Large intestine (tissue), 3 donors: ENCODE measurements around the gene UBQLN1. TPM values are rescaled to one million over a fixed set of nuclear protein-coding genes. Genes with fewer than 3 reads are reported as not detected.

Experiments used
- DNase-seq, 2 donors: peaks; one replicate each; pipeline versions ENCODE4 v3.0.0 to v3.0.0-alpha.2; 2013
- H3K27ac ChIP-seq: one replicate; pipeline ENCODE4 v1.5.1; 2013; ENCODE audit warnings: low read length
- H3K27me3 ChIP-seq: 2 replicates; pipeline ENCODE4 v1.6.1; 2013; ENCODE audit warnings: low read length; ENCODE audit not compliant: control insufficient read depth, insufficient read depth
- H3K36me3 ChIP-seq: 2 replicates; pipeline ENCODE4 v1.6.1; 2013; ENCODE audit warnings: low read length; ENCODE audit not compliant: control insufficient read depth, insufficient read depth
- H3K4me1 ChIP-seq: one replicate; pipeline ENCODE4 v1.6.1; 2013; ENCODE audit warnings: low read length; ENCODE audit not compliant: control insufficient read depth, insufficient read depth
- H3K4me3 ChIP-seq: one replicate; pipeline ENCODE4 v1.5.1; 2013; ENCODE audit warnings: low read length
- H3K9me3 ChIP-seq: one replicate; pipeline ENCODE4 v1.6.1; 2013; ENCODE audit warnings: mild to moderate bottlenecking, low read depth, low read length, moderate library complexity; ENCODE audit not compliant: control insufficient read depth
- WGBS: methylation state at CpG from one replicate; pipeline ENCODE4 v1.1.5; 2013; ENCODE audit warnings: low lambda C conversion rate; ENCODE audit not compliant: insufficient coverage; 5-methylcytosine and 5-hydroxymethylcytosine counted together
- polyA plus RNA-seq: library from polyadenylated mRNA; unstranded; fragments of 120-200 nt; gene quantifications from one replicate; pipeline ENCODE4 v1.2.1, GENCODE V29; 2013

UBQLN1 gene
- polyA plus RNA-seq, 1 donor = 74.7 TPM

DNA sequence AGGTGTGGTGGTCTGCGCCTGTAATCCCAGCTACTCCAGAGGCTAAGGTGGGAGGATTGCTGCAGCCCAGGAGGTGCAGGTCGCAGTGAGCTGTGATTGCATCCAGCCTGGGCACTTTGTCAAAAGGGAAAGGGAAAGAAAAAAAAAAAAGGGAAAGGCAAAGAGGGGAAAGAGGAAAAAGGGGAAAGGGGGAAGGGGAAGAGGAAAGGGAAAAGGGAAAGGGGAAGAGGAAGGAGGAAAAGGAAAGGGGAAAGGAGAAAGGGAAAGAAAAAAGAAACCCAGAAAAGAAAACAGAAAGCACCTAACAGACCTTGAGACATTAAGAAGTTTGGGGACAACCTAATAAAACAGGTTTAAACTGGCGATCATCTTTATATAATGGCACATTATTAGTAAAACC lies 44.8 kb downstream of the UBQLN1 start:
- no peaks in the 10 kb centered on the region for H3K9me3 ChIP-seq
- no peak overlapping the region for H3K27ac ChIP-seq
- WGBS = 85% methylated on average over 2 of the region's 3 CpGs
- no peak overlapping the region for H3K4me3 ChIP-seq
- no peaks in the 10 kb centered on the region for H3K27me3 ChIP-seq
- H3K4me1 ChIP-seq = peaks cover 2% of the 10 kb centered on the region
- DNase-seq = no peak
- H3K36me3 ChIP-seq = peaks cover 46% of the 10 kb centered on the region

GRCh38 chr9:83656952-83657351 lies 50.8 kb downstream of the UBQLN1 start:
- no peak for DNase-seq
- H3K27me3 ChIP-seq = no peaks in the 10 kb centered on the region
- H3K36me3 ChIP-seq = peaks cover 62% of the 10 kb centered on the region
- 94% methylated on average over 3 of the region's 6 CpGs for WGBS
- no peaks in the 10 kb centered on the region for H3K4me1 ChIP-seq
- no peaks in the 10 kb centered on the region for H3K9me3 ChIP-seq
- no peak overlapping the region for H3K27ac ChIP-seq
- H3K4me3 ChIP-seq = no peak overlapping the region

DNA sequence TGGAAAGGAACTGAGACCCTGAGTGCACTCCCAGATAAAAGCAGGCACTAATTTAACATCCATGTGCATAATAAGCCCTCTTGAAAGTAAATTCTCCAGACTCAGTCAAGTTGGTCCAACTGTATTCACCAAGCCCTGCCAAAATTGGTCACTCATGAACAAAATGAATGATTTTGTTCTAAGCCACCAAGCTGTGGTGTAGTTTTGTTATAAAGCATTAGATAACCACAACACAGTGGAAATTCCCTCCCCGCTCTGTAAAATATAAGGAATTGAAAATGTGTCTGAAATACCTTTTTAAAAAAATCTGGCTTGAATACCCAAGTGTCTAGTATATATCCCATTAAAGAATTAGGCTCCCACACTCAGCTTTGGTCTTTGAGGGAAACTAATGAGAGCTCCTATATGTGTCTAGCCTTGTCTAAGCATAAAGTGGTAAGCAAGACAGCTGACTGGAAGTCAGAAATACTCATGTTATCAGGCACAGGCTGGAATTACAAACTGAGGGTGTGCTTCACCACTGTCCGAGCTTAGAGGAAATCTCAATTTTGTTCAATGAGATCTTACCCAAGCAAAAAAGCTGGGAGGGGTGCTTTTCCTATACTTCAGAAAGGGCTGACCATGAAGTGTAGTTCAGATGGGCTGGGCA lies 51.6 kb downstream of the UBQLN1 start:
- no peaks in the 10 kb centered on the region for H3K4me1 ChIP-seq
- no peak for DNase-seq
- no CpG with 5 or more reads among the region's 2 CpGs for WGBS
- no peaks in the 10 kb centered on the region for H3K27me3 ChIP-seq
- peaks cover 63% of the 10 kb centered on the region for H3K36me3 ChIP-seq
- H3K9me3 ChIP-seq = no peaks in the 10 kb centered on the region
- H3K4me3 ChIP-seq = no peak overlapping the region
- H3K27ac ChIP-seq = no peak overlapping the region

GRCh38 chr9:83655433-83655832 lies 52.3 kb downstream of the UBQLN1 start:
- Histone ChIP-seq H3K4me3 (no peak overlapping the region), H3K27ac (no peak overlapping the region), H3K36me3 (peaks cover 67% of the 10 kb centered on the region), H3K9me3 (no peaks in the 10 kb centered on the region), H3K4me1 (no peaks in the 10 kb centered on the region), H3K27me3 (no peaks in the 10 kb centered on the region)
- no peak for DNase-seq
- WGBS = no CpG with 5 or more reads among the region's 1 CpG

- Histone ChIP-seq H3K4me3 (no peak overlapping the region), H3K27me3 (no peaks in the 10 kb centered on the region), H3K4me1 (no peaks in the 10 kb centered on the region), H3K36me3 (peaks cover 60% of the 10 kb centered on the region), H3K9me3 (no peaks in the 10 kb centered on the region), H3K27ac (no peak overlapping the region)
- no CpG with 5 or more reads among the region's 1 CpG for WGBS
- no peak for DNase-seq
Observed at GRCh38 chr9:83652433-83652832, 55.3 kb downstream of the UBQLN1 start.

- WGBS = no CpG with 5 or more reads among the region's 2 CpGs
- no peaks in the 10 kb centered on the region for H3K9me3 ChIP-seq
- no peak for DNase-seq
- no peak overlapping the region for H3K27ac ChIP-seq
- no peak overlapping the region for H3K4me3 ChIP-seq
- H3K4me1 ChIP-seq = no peaks in the 10 kb centered on the region
- H3K36me3 ChIP-seq = peaks cover 52% of the 10 kb centered on the region
- no peaks in the 10 kb centered on the region for H3K27me3 ChIP-seq
Observed at GRCh38 chr9:83651558-83651957, 56.2 kb downstream of the UBQLN1 start.

DNA sequence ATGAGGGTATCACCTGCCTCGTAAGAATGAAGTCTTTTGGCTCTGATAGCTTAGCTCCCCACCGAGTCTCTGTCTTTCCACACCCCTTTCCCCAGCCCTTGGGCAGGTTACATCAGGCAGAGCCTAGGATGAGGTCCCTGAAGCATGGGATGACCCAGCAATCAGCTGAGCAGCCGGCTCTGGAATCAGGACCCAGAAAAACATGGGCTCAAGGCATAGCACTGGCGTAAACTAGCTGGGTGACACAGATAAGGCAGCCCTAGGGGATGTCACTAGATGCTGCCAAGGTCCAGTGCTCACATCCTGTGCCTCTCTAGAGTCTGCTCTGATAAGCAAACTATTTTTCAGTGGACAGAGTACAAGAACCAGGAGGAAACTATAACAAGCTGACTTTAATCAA lies 58.2 kb downstream of the UBQLN1 start:
- no CpG with 5 or more reads among the region's 4 CpGs for WGBS
- H3K27ac ChIP-seq = no peak overlapping the region
- no peak overlapping the region for H3K4me3 ChIP-seq
- H3K27me3 ChIP-seq = no peaks in the 10 kb centered on the region
- H3K36me3 ChIP-seq = peaks cover 38% of the 10 kb centered on the region
- DNase-seq = no peak
- no peaks in the 10 kb centered on the region for H3K9me3 ChIP-seq
- no peaks in the 10 kb centered on the region for H3K4me1 ChIP-seq

GRCh38 chr9:83649080-83649479 lies 58.7 kb downstream of the UBQLN1 start:
- no peak overlapping the region for H3K27ac ChIP-seq
- peaks cover 38% of the 10 kb centered on the region for H3K36me3 ChIP-seq
- no peaks in the 10 kb centered on the region for H3K27me3 ChIP-seq
- H3K9me3 ChIP-seq = no peaks in the 10 kb centered on the region
- no peaks in the 10 kb centered on the region for H3K4me1 ChIP-seq
- H3K4me3 ChIP-seq = no peak overlapping the region
- DNase-seq = peak; percentile 39 to 45
- 100% methylated on average over 1 of the region's 8 CpGs for WGBS

- DNase-seq = no peak
- WGBS = no CpG with 5 or more reads among the region's 8 CpGs
- no peaks in the 10 kb centered on the region for H3K4me1 ChIP-seq
- H3K27ac ChIP-seq = no peak overlapping the region
- H3K9me3 ChIP-seq = no peaks in the 10 kb centered on the region
- no peaks in the 10 kb centered on the region for H3K27me3 ChIP-seq
- H3K36me3 ChIP-seq = peaks cover 28% of the 10 kb centered on the region
- no peak overlapping the region for H3K4me3 ChIP-seq
Observed at GRCh38 chr9:83646500-83647239, 61.1 kb downstream of the UBQLN1 start.

DNA sequence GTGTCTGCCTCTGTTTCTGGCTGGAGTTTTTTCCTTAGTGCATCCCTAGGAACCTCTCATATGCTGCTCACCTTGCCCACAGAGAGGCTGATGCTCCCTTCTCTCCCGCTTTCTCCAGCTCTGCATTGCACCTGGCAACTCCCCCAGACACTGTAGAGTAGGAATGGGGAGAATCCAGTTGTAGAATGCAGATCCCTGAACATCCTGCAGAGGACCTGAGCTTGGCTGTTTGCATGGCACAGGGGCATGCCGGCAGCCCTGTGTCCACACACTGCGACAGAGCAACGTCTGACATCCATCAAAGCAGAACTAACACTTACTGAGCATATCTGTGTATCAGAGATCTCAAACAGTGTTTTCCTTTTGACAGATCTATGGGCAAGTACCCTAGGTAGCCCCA lies 65.0 kb downstream of the UBQLN1 start:
- H3K27me3 ChIP-seq = no peaks in the 10 kb centered on the region
- H3K27ac ChIP-seq = no peak overlapping the region
- WGBS = no CpG with 5 or more reads among the region's 4 CpGs
- H3K36me3 ChIP-seq = peaks cover 13% of the 10 kb centered on the region
- no peak for DNase-seq
- no peak overlapping the region for H3K4me3 ChIP-seq
- no peaks in the 10 kb centered on the region for H3K4me1 ChIP-seq
- H3K9me3 ChIP-seq = no peaks in the 10 kb centered on the region

DNA sequence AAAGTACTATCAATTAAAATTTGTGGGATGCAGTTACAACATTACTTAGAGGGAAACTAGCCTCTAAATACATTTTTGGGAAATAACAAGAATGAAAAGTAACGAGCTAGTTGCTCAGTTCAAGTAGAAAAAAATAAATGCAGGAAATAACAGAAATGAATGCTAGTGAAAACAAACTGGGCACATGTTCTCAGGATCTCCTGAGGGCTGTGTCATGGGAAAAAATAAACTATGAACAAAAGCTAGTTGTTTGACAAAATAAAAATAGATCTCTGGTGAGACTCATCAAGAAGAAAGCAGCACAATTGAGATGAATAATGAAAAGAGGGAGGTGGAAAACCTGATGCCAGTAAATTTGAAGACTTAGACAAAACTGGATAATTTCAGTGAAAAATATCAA lies 68.5 kb downstream of the UBQLN1 start:
- Histone ChIP-seq H3K27me3 (no peaks in the 10 kb centered on the region), H3K27ac (no peak overlapping the region), H3K4me1 (no peaks in the 10 kb centered on the region), H3K4me3 (no peak overlapping the region), H3K36me3 (peaks cover 4% of the 10 kb centered on the region), H3K9me3 (no peaks in the 10 kb centered on the region)
- DNase-seq = no peak
- 71% methylated on average over 1 of the region's 1 CpG for WGBS
